HG03108 (cell line): Measurements from ENCODE around the gene EVI2B.
A peak's percentile ranks its signal among the peaks of the same experiment; 100 is the strongest.
"Not testable (repeated sequence)": the region's sequence is repeated elsewhere in the genome, so short reads cannot be mapped to it uniquely, and the experiment has no call there.

Experiments
- ATAC-seq: cut with Tn5 transposase; IDR thresholded peaks from one replicate; pipeline ENCODE4 v1.9.1; 2021; ENCODE audit warnings: moderate library complexity; ENCODE audit not compliant: unreplicated experiment

EVI2B gene, protein sequence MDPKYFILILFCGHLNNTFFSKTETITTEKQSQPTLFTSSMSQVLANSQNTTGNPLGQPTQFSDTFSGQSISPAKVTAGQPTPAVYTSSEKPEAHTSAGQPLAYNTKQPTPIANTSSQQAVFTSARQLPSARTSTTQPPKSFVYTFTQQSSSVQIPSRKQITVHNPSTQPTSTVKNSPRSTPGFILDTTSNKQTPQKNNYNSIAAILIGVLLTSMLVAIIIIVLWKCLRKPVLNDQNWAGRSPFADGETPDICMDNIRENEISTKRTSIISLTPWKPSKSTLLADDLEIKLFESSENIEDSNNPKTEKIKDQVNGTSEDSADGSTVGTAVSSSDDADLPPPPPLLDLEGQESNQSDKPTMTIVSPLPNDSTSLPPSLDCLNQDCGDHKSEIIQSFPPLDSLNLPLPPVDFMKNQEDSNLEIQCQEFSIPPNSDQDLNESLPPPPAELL

DNA sequence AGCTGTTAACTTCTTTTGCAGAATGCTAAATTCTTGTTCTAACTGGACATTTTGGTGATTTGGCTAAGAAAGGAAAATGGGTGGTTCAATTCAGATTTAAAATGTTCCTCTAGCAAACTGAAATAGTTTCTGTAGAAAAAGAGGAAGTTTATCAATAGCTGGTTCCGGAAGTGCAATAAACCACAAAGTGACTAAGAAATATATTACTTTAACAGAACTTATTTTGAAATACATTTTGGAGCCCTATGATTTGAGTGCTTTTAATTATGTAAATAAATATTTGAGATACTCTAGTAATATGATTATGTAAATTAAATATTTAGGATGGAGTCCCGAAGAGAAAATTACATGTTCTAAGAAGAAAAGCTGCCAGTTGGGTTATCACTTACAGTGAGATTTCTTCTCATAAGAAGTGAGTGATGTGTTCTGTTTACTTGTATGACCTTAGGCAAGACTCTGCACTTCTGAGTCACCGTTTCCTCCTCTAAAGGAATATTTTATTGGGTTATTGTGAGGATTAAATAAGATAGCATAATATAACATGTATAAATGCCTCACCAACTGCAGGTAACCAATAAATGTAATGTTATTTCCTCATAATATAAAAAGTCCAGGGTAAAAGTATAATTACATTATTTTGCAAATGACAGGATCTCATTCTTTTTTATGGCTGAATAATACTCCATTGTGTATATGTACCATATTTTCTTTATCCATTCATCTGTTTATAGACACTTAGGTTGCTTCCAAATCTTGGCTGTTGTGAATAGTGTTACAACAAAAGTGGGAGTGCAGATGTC, at the start of gene EVI2B:
Gene EVI2B, minus strand, starts transcription at position 73 of the 800 bp plus-strand sequence. CDS start 8,445 bp downstream, outside the sequence.
- ATAC-seq, result peak; percentile 23

DNA sequence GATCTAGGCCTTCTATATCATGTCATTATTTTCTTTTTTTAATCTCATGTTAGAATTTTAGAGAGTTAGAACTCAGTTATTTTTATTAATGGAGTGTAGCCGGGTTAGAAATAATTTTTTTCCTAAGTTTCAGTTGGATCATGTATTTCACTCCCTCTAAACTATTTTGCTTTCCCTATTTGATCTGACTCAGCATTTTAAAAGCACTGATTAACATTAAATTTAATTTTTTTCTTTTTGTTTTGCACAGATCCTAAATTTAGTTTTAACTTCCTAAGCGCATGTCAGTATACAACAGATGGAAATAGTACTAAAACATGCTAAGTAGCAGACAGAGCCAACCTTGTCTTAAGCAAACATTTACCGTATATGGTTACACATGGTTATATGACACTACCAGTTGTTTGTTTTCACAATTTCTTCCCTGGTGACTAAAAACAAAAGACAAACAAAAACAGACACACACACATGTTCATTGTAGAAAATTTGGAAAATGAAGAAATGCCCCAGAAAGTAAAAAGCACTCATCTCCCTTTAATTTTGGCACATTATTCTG, 44.1 kb upstream of the EVI2B start:
- ATAC-seq, result no peak

DNA sequence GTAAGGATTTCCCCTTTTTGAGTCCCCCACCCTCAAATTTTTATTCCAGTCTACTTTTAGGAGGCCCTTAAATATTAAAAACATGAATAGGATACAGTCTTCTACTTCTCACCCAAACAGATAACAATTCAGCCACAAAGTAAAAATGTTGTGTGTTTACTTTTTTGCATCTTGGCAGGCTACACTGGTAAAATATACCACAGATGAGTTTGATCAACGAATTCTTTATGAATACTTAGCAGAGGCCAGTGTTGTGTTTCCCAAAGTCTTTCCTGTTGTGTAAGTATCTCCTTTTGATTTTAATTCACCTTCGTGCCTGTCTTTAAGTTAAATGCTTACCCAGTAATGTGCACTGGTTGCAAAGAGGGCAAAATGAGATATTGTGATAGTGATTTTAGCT, 43.2 kb upstream of the EVI2B start:
- no peak for ATAC-seq

DNA sequence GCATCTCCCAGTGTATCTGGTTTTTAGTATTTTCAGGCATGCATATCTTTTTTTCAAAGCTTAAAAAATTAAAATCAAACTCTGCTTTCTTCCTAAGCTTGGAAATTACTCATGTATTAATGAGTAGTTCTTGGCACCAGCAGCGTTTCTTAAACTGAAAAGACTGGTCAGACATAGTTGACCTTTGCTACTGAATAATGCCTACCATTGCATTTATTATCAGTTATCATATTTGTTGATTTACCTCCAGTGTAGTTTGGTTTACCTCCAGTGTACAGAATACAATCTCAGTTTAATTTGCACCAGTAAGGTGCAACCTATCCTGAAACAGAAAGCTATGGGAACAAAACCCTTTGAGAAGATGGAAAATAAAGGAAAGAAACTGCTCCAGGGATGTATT, 42.1 kb upstream of the EVI2B start:
- ATAC-seq, result no peak

DNA sequence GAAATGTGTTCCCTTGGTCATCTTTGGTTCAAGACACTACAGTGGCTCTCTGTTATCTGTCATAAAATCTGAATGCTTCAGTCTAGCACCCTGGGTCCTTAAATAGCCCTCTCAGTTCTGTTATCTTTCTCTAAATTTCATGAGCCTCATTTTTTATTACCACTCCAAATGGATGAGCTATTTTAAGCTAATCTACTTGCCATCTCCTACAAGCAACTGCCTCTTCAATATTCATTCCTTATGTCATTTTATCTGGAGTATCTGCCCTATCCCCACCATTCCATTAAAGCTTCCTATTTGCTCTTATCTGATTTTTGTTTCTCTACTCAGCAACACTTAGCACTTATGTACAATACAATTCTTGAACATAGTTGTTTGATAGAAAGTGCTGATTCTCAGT, 35.6 kb upstream of the EVI2B start:
- ATAC-seq, result no peak

DNA sequence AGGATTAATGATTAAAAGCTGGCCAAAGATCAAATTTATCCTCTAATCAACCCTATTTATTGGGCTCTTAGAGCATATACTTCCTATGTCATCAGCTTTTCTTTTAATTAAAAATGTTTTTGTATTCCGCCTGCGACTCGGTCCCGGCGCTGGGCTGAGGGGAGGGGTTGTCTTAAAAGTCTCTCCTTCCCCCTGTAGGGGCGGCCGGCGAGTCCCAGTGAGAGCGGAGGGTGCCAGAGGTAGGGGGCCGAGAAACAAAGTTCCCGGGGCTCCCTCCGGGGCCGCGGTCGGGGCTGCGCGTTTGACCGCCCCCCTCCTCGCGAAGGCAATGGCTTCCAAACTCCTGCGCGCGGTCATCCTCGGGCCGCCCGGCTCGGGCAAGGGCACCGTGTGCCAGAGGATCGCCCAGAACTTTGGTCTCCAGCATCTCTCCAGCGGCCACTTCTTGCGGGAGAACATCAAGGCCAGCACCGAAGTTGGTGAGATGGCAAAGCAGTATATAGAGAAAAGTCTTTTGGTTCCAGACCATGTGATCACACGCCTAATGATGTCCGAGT, 31.4 kb upstream of the EVI2B start:
- ATAC-seq, result not testable (repeated sequence)

DNA sequence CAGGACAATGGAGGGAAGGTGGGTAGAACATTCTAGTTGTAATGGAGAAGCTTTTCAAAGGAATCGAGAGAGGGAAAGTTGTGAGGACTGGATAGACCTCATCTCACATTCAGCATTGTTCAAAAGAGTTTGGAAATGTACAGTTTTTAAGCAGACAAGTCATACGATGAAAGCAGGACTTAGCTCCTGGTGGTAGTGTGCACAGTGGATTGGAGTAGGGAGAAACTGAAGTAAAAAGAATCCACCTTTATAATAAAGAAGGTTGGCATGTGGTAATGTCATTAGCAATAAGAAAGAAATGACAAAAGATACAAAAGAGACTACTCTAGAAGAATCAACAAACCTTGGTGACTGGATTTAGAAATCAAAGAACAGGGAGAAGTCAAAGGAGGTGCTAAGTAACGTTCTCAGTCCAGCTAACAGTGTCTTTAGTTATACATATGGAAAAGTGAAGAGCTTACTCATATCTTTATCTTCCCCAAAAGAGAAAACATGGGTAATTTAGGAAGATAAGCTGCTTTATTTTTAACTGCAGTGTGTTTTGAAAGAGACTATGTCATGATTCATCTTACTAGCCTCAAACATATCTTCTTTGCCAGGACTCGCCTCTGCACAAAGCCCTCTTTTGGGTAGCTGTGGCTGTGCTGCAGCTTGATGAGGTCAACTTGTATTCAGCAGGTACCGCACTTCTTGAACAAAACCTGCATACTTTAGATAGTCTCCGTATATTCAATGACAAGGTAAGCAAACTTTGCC, 26.2 kb upstream of the EVI2B start:
- no peak for ATAC-seq

DNA sequence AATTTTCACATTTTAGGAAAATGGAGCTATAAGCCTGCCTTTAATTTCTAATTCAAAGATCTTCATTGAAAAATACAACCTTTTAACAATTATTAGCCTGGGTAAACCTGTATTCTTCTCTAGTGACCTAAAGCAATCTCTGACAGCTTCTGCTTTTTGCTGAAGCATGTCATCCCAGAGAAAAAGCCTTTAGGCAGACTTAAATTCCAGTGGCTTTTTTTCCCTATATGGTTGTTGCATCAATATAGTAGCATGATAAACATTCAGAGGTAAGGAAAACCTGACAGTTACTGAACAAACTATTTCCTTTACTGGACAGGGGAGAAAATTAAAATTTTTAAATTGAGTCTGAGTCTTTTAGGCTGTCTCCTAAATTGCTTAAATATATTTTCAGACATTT, 15.4 kb upstream of the EVI2B start:
- no peak for ATAC-seq

DNA sequence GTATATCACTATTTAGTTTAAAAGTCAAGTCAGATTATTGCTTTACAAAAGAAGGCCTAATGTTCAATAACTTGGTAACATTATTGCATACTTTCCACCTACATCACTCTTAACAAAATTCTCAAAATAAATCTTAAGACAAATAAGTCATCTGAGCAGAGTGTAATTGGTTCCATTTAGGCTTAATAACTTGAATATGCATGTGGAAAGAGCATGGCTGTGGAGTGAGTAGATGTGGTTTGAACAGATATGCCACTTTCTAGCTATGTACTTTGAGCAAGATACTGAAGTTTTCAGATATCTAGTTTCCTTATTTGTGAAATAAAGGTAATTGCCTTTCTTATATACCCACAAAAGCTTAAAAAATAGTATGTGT, 14.3 kb upstream of the EVI2B start:
- no peak for ATAC-seq

DNA sequence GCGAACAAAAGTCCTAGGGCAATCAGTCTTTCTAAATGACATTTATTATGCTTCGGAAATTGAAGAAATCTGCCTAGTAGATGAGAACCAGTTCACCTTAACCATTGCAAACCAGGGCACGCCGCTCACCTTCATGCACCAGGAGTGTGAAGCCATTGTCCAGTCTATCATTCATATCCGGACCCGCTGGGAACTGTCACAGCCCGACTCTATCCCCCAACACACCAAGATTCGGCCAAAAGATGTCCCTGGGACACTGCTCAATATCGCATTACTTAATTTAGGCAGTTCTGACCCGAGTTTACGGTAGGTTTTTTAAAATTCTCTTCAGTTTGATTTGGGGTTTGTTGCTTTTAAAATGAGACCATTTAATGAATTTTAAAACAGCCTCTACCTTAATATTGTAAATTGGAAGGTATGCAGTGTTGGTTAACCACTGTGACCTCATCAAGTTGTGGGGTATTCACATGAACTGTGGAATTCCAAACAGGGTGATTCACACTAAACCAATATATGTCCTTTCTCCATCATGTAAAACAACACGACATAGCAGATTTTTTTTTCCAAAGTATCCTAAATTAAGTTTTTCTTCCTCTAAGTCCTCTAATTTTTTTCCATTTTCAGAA, 13.8 kb upstream of the EVI2B start:
- no peak for ATAC-seq

DNA sequence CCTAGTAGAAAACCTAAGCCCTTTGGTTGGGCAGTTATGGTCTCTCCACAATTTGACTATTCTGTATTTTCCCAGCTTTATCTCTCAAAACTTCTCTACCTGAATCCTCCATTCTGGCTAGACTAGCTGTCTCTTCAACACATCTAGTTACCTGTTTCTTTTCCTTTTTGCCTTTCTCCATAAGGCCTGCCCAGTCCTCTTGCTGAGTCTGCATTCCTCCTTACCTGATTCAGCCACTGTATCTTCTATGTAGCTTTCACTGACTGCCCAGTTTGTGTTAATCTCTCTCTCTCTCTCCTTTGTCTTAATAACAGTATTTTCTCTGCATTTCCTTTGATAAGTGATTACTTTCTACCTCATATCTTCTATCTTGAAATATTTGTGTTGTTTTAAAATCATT, 9.7 kb upstream of the EVI2B start:
- ATAC-seq, result no peak

DNA sequence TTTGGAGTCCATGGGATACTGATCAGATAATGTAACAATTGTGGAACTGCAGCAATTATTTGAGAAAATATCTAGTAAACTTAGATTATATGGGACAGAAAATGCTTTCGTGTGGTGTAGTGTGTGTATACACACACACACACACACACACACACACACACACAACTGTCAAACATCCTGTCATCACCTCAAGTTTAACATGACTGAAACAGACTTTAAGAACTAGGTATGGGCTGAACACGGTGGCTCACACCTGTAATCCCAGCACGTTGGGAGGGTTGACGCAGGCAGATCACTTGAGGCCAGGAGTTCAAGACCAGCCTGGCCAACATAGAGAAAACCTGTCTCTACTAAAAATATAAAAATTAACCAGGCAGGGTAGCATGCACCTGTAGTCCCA, 8.1 kb upstream of the EVI2B start:
- no peak for ATAC-seq

DNA sequence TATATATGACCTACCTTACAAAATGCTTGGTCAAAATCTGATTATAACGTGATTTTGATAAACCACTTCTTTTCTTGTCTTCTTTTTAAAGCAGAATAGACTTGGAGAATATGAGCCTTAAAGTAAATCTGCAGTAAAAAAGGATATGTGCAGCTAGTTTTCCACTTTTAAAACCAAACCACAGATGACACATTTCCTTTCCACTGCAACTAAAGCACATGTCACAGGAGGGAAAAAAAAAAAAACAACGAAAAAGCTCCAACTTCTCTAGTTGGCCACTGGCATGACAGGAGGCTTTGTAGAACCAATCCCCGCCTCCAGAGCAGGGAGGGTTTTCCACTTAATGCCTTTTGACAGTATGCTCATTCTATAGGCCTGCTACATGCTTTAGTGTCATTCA, 7.6 kb upstream of the EVI2B start, which contains the start of gene EVI2A:
Gene EVI2A, minus strand, starts transcription at position 142 of the 400 bp plus-strand sequence. CDS start 2,609 bp downstream, outside the sequence.
- ATAC-seq, result no peak

DNA sequence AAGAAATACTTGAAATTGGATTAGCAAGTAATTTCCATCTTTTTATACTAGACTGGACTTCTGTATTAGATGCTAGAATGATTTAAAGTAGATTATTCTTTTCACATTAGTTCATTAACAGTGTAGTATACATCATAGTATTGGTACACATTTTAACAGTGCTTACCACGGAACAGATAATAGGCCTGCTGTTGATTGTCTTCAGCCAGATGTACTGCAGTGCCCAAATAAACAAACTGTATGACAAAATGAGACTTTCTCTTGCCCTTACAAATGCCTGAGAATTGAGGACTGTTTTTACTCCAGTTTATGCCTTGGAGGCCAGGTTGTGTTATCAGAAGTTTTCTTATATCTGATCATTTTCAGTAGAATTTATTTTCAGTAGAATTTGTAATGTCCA, 6.9 kb upstream of the EVI2B start:
- no peak for ATAC-seq

DNA sequence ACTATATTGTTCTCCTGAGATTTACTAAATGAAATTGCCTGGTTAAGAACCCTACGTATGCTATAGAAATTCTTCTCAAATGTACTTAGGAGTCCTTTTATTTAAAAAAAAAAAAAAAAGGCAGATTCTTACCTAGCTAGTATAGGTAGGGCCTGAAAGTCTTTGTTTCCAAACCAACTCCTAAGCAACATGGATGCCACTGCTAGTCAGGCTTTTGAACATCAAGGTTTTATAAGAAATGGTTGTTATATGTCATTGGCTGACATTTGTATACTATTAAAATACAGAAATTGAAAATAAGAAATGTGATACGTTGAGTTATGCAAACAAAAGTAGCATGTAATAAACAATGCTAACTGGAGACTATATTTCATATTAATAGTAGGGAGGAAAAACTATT, 6.4 kb upstream of the EVI2B start:
- ATAC-seq, result no peak

DNA sequence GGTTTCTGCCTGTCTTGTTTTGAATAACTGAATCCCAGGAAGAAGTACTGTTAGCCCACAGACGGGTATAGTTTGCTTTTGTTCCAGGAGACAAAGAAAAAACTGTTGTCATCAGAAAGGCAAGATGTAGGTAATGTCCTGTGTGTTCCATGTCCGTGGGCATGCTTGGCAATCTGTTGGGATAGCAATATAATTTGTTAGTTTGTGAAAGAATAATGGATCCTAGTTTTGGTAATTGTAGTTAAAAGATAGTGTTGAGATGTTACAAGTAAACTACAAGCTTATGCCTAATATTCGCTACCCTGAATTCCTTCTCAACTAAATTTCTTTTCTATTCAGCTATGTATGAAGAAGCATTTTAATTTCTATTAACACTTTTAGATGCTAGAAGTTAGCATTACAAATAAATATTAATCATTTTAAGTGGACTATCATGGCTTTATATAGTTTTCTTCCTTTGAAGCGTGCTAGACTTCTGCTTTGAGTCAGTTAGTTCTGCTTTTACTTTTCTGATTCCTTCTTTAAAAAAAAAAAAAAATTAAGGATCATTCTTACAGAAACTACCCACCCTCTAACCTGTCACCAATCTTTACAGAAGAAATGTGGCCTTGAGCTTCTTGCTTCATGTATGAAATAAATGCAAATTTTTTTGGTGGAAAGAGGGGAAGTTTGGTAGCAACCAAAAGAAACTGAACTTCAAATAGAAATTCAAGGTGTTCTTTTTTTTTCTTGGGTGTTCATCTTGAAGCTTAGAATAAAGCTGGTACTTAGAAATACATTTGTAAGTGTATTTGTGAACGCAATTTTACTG, 5.2 kb upstream of the EVI2B start:
- peak; percentile 28 for ATAC-seq

DNA sequence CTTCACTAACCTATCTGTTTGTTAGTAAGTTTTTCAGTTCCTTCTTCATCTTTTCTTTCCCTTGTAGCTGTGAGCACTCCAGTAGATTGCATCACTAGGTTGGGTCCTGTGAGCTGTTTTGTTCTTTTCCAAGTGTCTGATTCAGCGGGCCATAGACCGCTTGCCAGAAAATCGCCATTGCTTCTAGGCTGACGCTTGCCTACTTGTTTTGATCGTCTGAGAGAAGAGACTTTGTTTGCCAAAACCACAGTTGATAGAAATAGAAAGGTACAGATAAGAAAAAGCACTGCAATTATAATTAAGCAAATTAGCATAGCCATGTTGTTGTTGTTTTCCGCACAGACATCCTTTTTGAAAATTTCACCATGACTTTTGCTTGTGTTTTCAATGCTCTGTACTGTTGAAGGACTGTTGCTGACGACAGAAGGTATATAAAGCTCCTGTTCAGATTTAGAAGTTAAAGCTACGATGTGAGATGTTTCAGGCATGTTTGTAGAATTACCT, 4.5 kb upstream of the EVI2B start:
- peak; percentile 24 for ATAC-seq

DNA sequence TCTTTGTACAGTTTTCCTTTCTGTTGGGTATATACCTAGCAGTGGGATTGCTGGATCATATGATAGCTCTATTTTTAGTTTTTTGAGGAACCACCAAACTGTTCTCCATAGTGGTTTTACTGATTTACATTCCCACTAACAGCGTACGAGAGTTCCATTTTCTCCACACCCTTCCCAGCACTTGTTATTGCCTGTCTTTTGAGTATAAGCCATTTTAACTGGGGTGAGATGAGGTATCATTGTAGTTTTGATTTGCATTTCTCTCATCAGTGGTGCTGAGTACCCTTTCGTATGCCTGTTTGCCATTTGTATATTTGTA, 887 bp upstream of the EVI2B start:
- no peak for ATAC-seq

DNA sequence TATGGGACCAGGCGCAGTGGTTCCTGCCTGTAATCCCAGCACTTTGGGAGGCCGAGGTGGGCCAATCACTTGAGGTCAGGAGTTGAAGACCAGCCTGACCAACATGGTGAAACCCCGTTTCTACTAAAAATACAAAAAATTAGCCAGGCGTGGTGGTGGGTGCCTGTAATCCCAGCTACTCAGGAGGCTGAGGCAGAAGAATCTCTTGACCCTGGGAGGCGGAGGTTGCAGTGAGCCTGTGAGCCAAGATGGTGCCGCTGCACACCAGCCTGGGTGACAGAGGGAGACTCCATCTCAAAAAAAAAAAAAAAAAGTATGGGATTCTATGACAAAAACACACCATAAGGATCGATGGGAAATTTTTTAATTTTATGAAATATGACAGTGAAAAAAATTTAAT, 1.6 kb downstream of the EVI2B start:
- ATAC-seq, result not testable (repeated sequence)
